Mesendoderm (in vitro differentiated cells): ENCODE results near the gene APOC3.
A peak's percentile ranks its signal among the peaks of the same experiment; 100 is the strongest.

ENCODE experiments used
- DNase-seq: peaks from one replicate; pipeline ENCODE4 v3.0.0; 2013
- H2AK5ac ChIP-seq: 2 replicates; pipeline ENCODE4 v1.6.1; 2013; ENCODE audit warnings: low read length, inconsistent platforms
- H2BK120ac ChIP-seq: 2 replicates; pipeline ENCODE4 v1.6.1; 2013; ENCODE audit warnings: low read depth, mild to moderate bottlenecking, low read length, moderate library complexity, mixed read lengths
- H2BK15ac ChIP-seq: replicated peaks from 2 replicates; pipeline ENCODE4 v1.6.1; 2013; ENCODE audit warnings: low read depth, mild to moderate bottlenecking, moderate library complexity
- H2BK5ac ChIP-seq: 2 replicates; pipeline ENCODE4 v1.6.1; 2013; ENCODE audit warnings: low read length, inconsistent platforms
- H3K18ac ChIP-seq: 2 replicates; pipeline ENCODE4 v1.6.1; 2013; ENCODE audit warnings: mild to moderate bottlenecking, low read length, mixed read lengths
- H3K23ac ChIP-seq: one replicate; pipeline ENCODE4 v1.6.1; 2013; ENCODE audit warnings: low read length
- H3K27ac ChIP-seq: 2 replicates; pipeline ENCODE4 v1.5.1; 2013; ENCODE audit warnings: low read depth, mild to moderate bottlenecking, inconsistent platforms, low read length, moderate library complexity
- H3K27me3 ChIP-seq: 2 replicates; pipeline ENCODE4 v1.6.1; 2013; ENCODE audit warnings: low read length, control low read depth, mild to moderate bottlenecking, inconsistent platforms; ENCODE audit not compliant: insufficient read depth, poor library complexity
- H3K36me3 ChIP-seq: 2 replicates; pipeline ENCODE4 v1.6.1; 2013; ENCODE audit warnings: low read length, inconsistent platforms; ENCODE audit not compliant: control insufficient read depth, insufficient read depth
- H3K4ac ChIP-seq: one replicate; pipeline ENCODE4 v1.6.1; 2013; ENCODE audit warnings: low read depth, mild to moderate bottlenecking, low read length, moderate library complexity
- H3K4me1 ChIP-seq: 2 replicates; pipeline ENCODE4 v1.6.1; 2013; ENCODE audit warnings: low read depth, low read length, inconsistent platforms; ENCODE audit not compliant: control insufficient read depth
- H3K4me2 ChIP-seq: 2 replicates; pipeline ENCODE4 v1.6.1; 2013; ENCODE audit warnings: low read length
- H3K4me3 ChIP-seq: 2 replicates; pipeline ENCODE4 v1.5.1; 2013; ENCODE audit warnings: mild to moderate bottlenecking, low read length
- H3K56ac ChIP-seq: one replicate; pipeline ENCODE4 v1.6.1; 2013; ENCODE audit warnings: low read length
- H3K79me1 ChIP-seq: 2 replicates; pipeline ENCODE4 v1.6.1; 2013; ENCODE audit warnings: low read length, inconsistent platforms
- H3K79me2 ChIP-seq: 2 replicates; pipeline ENCODE4 v1.6.1; 2013; ENCODE audit warnings: mild to moderate bottlenecking, low read length; ENCODE audit not compliant: control insufficient read depth, insufficient read depth
- H3K9ac ChIP-seq: 2 replicates; pipeline ENCODE4 v1.6.1; 2013; ENCODE audit warnings: low read length, inconsistent platforms
- H4K5ac ChIP-seq: one replicate; pipeline ENCODE4 v1.6.1; 2013; ENCODE audit warnings: low read length
- H4K8ac ChIP-seq: one replicate; pipeline ENCODE4 v1.6.1; 2013; ENCODE audit warnings: low read depth, mild to moderate bottlenecking, control low read depth, low read length, moderate library complexity
- WGBS: extraction: QIAGEN DNeasy Blood & Tissue Kit; methylation state at CpG from one replicate; pipeline ENCODE4 v1.1.7; 2013; ENCODE audit warnings: low lambda C conversion rate, missing lambda C conversion rate; ENCODE audit not compliant: insufficient coverage; ENCODE audit errors: extremely low coverage; 5-methylcytosine and 5-hydroxymethylcytosine counted together

APOC3 gene

GRCh38 chr11:116791813-116792143 is 37.9 kb upstream of the APOC3 start, which contains the start of gene APOA5:
TSS of gene APOA5 (minus strand) at chr11:116791879. CDS start at chr11:116791860, 19 bp downstream.
- Histone ChIP-seq H4K5ac (no peak within 1 kb of the TSS), H3K27me3 (no peaks in the 10 kb centered on the region), H3K4me1 (no peaks in the 10 kb centered on the region), H3K27ac (no peak within 1 kb of the TSS), H3K36me3 (no peaks in the 10 kb centered on the region), H3K79me2 (peaks cover 7% of the 10 kb centered on the region), H2BK120ac (no peak within 1 kb of the TSS), H3K18ac (no peak within 1 kb of the TSS), H3K9ac (no peak within 1 kb of the TSS), H2AK5ac (no peak within 1 kb of the TSS), H3K56ac (peak within 1 kb of the TSS; percentile 61), H3K4me3 (no peak within 1 kb of the TSS), H3K4me2 (no peak within 1 kb of the TSS), H2BK15ac (no peak within 1 kb of the TSS), H3K4ac (no peak within 1 kb of the TSS), H3K79me1 (peaks cover 6% of the 10 kb centered on the region), H3K23ac (no peak within 1 kb of the TSS), H2BK5ac (no peak within 1 kb of the TSS), H4K8ac (no peak within 1 kb of the TSS)
- DNase-seq: no peak
- no CpG with 5 or more reads among the region's 7 CpGs for WGBS

- H3K4me1 ChIP-seq: no peaks in the 10 kb centered on the region
- no peak overlapping the region for H4K8ac ChIP-seq
- no peak overlapping the region for H2AK5ac ChIP-seq
- H3K79me2 ChIP-seq: peaks cover 2% of the 10 kb centered on the region
- no peak overlapping the region for H3K4me3 ChIP-seq
- H3K56ac ChIP-seq: no peak overlapping the region
- DNase-seq: no peak
- H4K5ac ChIP-seq: no peak overlapping the region
- H3K27ac ChIP-seq: no peak overlapping the region
- H2BK120ac ChIP-seq: no peak overlapping the region
- H3K9ac ChIP-seq: no peak overlapping the region
- no peak overlapping the region for H3K18ac ChIP-seq
- H2BK5ac ChIP-seq: no peak overlapping the region
- no peak overlapping the region for H3K4ac ChIP-seq
- H3K36me3 ChIP-seq: no peaks in the 10 kb centered on the region
- no peak overlapping the region for H3K23ac ChIP-seq
- H2BK15ac ChIP-seq: no peak overlapping the region
- no peaks in the 10 kb centered on the region for H3K27me3 ChIP-seq
- WGBS: no CpG with 5 or more reads among the region's 8 CpGs
- H3K79me1 ChIP-seq: peaks cover 1% of the 10 kb centered on the region
- no peak overlapping the region for H3K4me2 ChIP-seq
Measured at GRCh38 chr11:116792144-116792868, 37.4 kb upstream of the APOC3 start.

- Histone ChIP-seq H3K18ac (no peak overlapping the region), H4K8ac (no peak overlapping the region), H3K4ac (no peak overlapping the region), H3K36me3 (no peaks in the 10 kb centered on the region), H3K23ac (no peak overlapping the region), H3K4me1 (no peaks in the 10 kb centered on the region), H2BK15ac (no peak overlapping the region), H3K9ac (no peak overlapping the region), H4K5ac (no peak overlapping the region), H2BK120ac (no peak overlapping the region), H3K27me3 (no peaks in the 10 kb centered on the region), H3K27ac (no peak overlapping the region), H2BK5ac (no peak overlapping the region), H3K56ac (no peak overlapping the region), H3K4me2 (no peak overlapping the region), H3K79me1 (no peaks in the 10 kb centered on the region), H3K79me2 (no peaks in the 10 kb centered on the region), H3K4me3 (no peak overlapping the region), H2AK5ac (no peak overlapping the region)
- no CpG with 5 or more reads among the region's 8 CpGs for WGBS
- DNase-seq: no peak
Measured at GRCh38 chr11:116792869-116793771, 36.6 kb upstream of the APOC3 start.

GRCh38 chr11:116793772-116794097 is 36.0 kb upstream of the APOC3 start:
- WGBS: no CpG with 5 or more reads among the region's 1 CpG
- Histone ChIP-seq H3K56ac (no peak overlapping the region), H3K4me3 (no peak overlapping the region), H3K4me1 (no peaks in the 10 kb centered on the region), H4K5ac (no peak overlapping the region), H3K27me3 (no peaks in the 10 kb centered on the region), H3K18ac (no peak overlapping the region), H3K23ac (no peak overlapping the region), H4K8ac (no peak overlapping the region), H3K9ac (no peak overlapping the region), H2BK15ac (no peak overlapping the region), H3K27ac (no peak overlapping the region), H2BK5ac (no peak overlapping the region), H2BK120ac (no peak overlapping the region), H3K79me1 (no peaks in the 10 kb centered on the region), H3K4ac (no peak overlapping the region), H3K79me2 (no peaks in the 10 kb centered on the region), H3K36me3 (no peaks in the 10 kb centered on the region), H2AK5ac (no peak overlapping the region), H3K4me2 (no peak overlapping the region)
- no peak for DNase-seq

GRCh38 chr11:116794851-116795250 is 34.9 kb upstream of the APOC3 start:
- no peak overlapping the region for H4K8ac ChIP-seq
- H2BK5ac ChIP-seq: no peak overlapping the region
- H3K4me2 ChIP-seq: no peak overlapping the region
- H3K36me3 ChIP-seq: no peaks in the 10 kb centered on the region
- H2AK5ac ChIP-seq: no peak overlapping the region
- H3K4me3 ChIP-seq: no peak overlapping the region
- H3K4me1 ChIP-seq: no peaks in the 10 kb centered on the region
- no peak overlapping the region for H2BK120ac ChIP-seq
- no peak for DNase-seq
- no peaks in the 10 kb centered on the region for H3K79me2 ChIP-seq
- H4K5ac ChIP-seq: no peak overlapping the region
- no peak overlapping the region for H3K27ac ChIP-seq
- H3K4ac ChIP-seq: no peak overlapping the region
- H3K27me3 ChIP-seq: no peaks in the 10 kb centered on the region
- no peak overlapping the region for H3K23ac ChIP-seq
- no CpG with 5 or more reads among the region's 2 CpGs for WGBS
- no peak overlapping the region for H3K18ac ChIP-seq
- no peak overlapping the region for H3K9ac ChIP-seq
- no peak overlapping the region for H3K56ac ChIP-seq
- no peaks in the 10 kb centered on the region for H3K79me1 ChIP-seq
- no peak overlapping the region for H2BK15ac ChIP-seq
